Activated T-helper 1 cell treated with anti-CD3 and anti-CD28 coated beads, Interleukin-12 subunit alpha, Interleukin-12 subunit beta, Interleukin-2, Interleukin-4 antibody, amounts not matched to agents 30 ng/mL and 10 ng/mL and 1 ng/mL, durations not matched to agents 14 hours and 24 hours and 36 hours (primary cell): ENCODE results near the gene AMPH. TPM values are rescaled to one million over a fixed set of nuclear protein-coding genes. Genes with fewer than 3 reads are reported as not detected.
"Not testable (repeated sequence)": the region's sequence is repeated elsewhere in the genome, so short reads cannot be mapped to it uniquely, and the experiment has no call there.

Experiments used
- DNase-seq: peaks from one replicate; pipeline ENCODE4 v3.0.0; 2021; ENCODE audit warnings: low spot score
- H3K27ac Mint-ChIP-seq: one replicate; pipeline ENCODE4 v1.8.0; 2021; ENCODE audit warnings: mild to moderate bottlenecking, mixed read lengths
- H3K27me3 Mint-ChIP-seq: one replicate; pipeline ENCODE4 v1.8.0; 2022; ENCODE audit warnings: mild to moderate bottlenecking, moderate library complexity, mixed read lengths; ENCODE audit not compliant: insufficient read depth
- H3K36me3 Mint-ChIP-seq: one replicate; pipeline ENCODE4 v1.8.0; 2021; ENCODE audit warnings: low read depth, mixed read lengths
- H3K4me1 Mint-ChIP-seq: one replicate; pipeline ENCODE4 v1.8.0; 2021; ENCODE audit warnings: low read depth, mixed read lengths
- H3K4me3 Mint-ChIP-seq: one replicate; pipeline ENCODE4 v1.8.0; 2021; ENCODE audit warnings: mild to moderate bottlenecking, moderate library complexity, mixed read lengths
- H3K9me3 Mint-ChIP-seq: one replicate; pipeline ENCODE4 v1.8.0; 2021; ENCODE audit warnings: mixed read lengths
- intact Hi-C: fragments of 100-400 bp; cut with micrococcal nuclease; formaldehyde crosslinking; loops from one replicate; pipeline ENCODE4 v1.15.1; 2024
- total RNA-seq: library from RNA; stranded (reverse); gene quantifications from 2 replicates; pipeline ENCODE4 v1.2.3, GENCODE V29; 2022

The AMPH gene
- total RNA-seq, 1 donor from 2014 or later, result not detected

DNA sequence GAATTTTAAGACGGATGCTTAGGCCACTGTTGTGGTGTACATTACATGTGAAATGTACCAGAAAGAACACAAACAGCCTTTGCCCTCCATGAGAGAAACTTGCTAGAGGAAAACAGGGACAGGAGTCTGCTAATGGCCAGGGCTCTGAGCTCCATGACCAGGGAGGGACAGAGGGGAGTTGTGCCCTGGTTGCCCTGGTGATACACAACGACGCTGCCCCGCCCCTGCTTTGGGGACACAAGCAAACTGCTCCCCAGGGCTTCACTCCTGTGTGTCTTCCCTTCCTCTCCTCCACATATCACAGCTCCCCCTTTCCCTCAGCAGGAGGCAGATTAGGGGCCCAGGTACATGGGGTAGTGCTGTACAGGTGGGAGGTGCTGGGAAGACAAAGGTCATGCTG is 36.2 kb downstream of the AMPH start:
- Mint-ChIP-seq H3K4me1 (no peaks in the 10 kb centered on the region), H3K27me3 (peaks cover 5% of the 10 kb centered on the region), H3K9me3 (no peaks in the 10 kb centered on the region), H3K27ac (no peak overlapping the region), H3K36me3 (no peaks in the 10 kb centered on the region), H3K4me3 (no peak overlapping the region)
- intact Hi-C loops, result no loop called here
- DNase-seq, result no peak

DNA sequence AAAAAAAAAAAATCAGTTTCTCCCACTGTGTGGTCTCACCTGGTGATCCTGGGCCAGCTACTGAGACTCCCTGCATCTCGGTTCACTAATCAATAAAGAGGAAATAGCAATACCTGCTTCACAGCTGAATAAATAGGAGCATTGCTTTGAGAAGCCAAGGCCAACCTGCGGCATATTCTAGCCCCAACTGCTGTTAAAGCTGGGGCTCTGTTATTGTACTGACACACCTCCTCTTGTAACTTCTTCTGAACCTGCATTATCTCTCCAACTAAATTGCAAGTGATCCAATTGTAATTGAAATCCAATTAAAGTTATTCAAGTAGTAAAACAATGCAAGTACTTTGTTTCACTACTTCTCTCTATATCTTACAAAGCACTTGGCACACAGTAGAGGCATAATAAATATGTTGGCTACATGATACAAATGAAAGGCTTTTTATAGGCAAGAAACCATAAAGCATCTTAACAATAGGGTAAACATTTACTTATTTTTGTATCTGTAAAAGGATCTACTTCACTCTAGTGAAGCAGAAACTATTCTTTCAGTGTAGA is 38.4 kb downstream of the AMPH start:
- H3K4me1 Mint-ChIP-seq, result no peaks in the 10 kb centered on the region
- peaks cover 5% of the 10 kb centered on the region for H3K27me3 Mint-ChIP-seq
- DNase-seq, result no peak
- H3K4me3 Mint-ChIP-seq, result no peak overlapping the region
- H3K27ac Mint-ChIP-seq, result no peak overlapping the region
- H3K9me3 Mint-ChIP-seq, result no peaks in the 10 kb centered on the region
- no peaks in the 10 kb centered on the region for H3K36me3 Mint-ChIP-seq
- intact Hi-C loops, result no loop called here

GRCh38 chr7:38585572-38586354 is 45.4 kb downstream of the AMPH start:
- peaks cover 7% of the 10 kb centered on the region for H3K27me3 Mint-ChIP-seq
- no peak overlapping the region for H3K4me3 Mint-ChIP-seq
- no peak overlapping the region for H3K27ac Mint-ChIP-seq
- intact Hi-C loops, result no loop called here
- no peaks in the 10 kb centered on the region for H3K4me1 Mint-ChIP-seq
- no peaks in the 10 kb centered on the region for H3K36me3 Mint-ChIP-seq
- H3K9me3 Mint-ChIP-seq, result no peaks in the 10 kb centered on the region
- DNase-seq, result no peak

- Mint-ChIP-seq H3K9me3 (no peaks in the 10 kb centered on the region), H3K4me1 (no peaks in the 10 kb centered on the region), H3K27ac (no peak overlapping the region), H3K4me3 (no peak overlapping the region), H3K36me3 (no peaks in the 10 kb centered on the region), H3K27me3 (peaks cover 4% of the 10 kb centered on the region)
- intact Hi-C loops, result no loop called here
- no peak for DNase-seq
Measured at GRCh38 chr7:38584443-38585210, 46.5 kb downstream of the AMPH start.

- H3K4me1 Mint-ChIP-seq, result no peaks in the 10 kb centered on the region
- no peak for DNase-seq
- intact Hi-C loops, result no loop called here
- H3K4me3 Mint-ChIP-seq, result no peak overlapping the region
- H3K27ac Mint-ChIP-seq, result no peak overlapping the region
- H3K9me3 Mint-ChIP-seq, result peaks cover 9% of the 10 kb centered on the region
- peaks cover 4% of the 10 kb centered on the region for H3K27me3 Mint-ChIP-seq
- no peaks in the 10 kb centered on the region for H3K36me3 Mint-ChIP-seq
Measured at GRCh38 chr7:38580485-38580884, 50.7 kb downstream of the AMPH start.

- DNase-seq, result no peak
- intact Hi-C loops, result no loop called here
- H3K27ac Mint-ChIP-seq, result no peak overlapping the region
- H3K27me3 Mint-ChIP-seq, result peaks cover 3% of the 10 kb centered on the region
- no peaks in the 10 kb centered on the region for H3K36me3 Mint-ChIP-seq
- no peaks in the 10 kb centered on the region for H3K4me1 Mint-ChIP-seq
- H3K4me3 Mint-ChIP-seq, result no peak overlapping the region
- H3K9me3 Mint-ChIP-seq, result peaks cover 12% of the 10 kb centered on the region
Measured at GRCh38 chr7:38574086-38574485, 57.1 kb downstream of the AMPH start.

DNA sequence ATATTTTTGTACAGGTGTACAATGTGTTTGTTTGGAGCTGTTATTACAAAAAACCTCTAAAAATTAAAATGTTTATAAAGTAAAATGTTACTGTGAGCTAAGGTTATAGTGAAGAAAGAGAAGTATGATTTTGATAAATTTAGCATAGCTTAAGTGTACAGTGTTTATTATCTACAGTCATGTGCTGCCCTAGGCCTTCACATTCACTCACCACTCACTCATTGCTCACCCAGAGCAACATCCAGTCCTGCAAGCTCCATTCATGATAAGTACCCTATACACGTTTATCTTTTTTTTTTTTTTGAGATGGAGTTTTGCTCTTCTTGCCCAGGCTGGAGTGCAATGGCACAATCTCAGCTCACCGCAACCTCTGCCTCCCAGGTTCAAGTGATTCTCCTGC is 59.6 kb downstream of the AMPH start:
- H3K4me1 Mint-ChIP-seq, H3K4me3 Mint-ChIP-seq, DNase-seq, H3K27ac Mint-ChIP-seq, H3K27me3 Mint-ChIP-seq, H3K36me3 Mint-ChIP-seq, intact Hi-C loops: not testable (repeated sequence)
- peaks cover 12% of the 10 kb centered on the region for H3K9me3 Mint-ChIP-seq

- Mint-ChIP-seq H3K9me3 (no peaks in the 10 kb centered on the region), H3K27me3 (peaks cover 7% of the 10 kb centered on the region), H3K36me3 (no peaks in the 10 kb centered on the region), H3K4me3 (no peak overlapping the region), H3K27ac (no peak overlapping the region), H3K4me1 (no peaks in the 10 kb centered on the region)
- intact Hi-C loops, result no loop called here
- DNase-seq, result no peak
Measured at GRCh38 chr7:38568497-38568896, 62.7 kb downstream of the AMPH start.

DNA sequence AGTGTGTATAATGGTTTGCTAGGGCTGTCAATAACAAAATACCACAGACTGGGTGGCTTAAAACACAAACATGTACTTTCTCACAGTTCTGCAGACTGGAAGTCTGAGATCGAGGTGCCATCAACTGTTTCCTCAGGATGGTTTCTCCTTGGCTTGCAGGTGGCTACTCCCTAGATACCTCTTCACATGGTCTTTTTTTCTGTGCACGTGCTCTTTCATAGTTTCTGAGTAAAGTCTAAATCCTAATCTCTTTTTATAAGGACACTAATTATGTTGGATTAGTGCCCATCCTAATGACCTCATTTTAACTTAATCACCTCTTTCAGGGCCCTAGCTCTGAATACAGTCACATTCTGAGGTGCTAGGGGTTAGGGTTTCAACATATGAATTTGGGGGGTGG is 65.9 kb downstream of the AMPH start:
- Mint-ChIP-seq H3K36me3 (no peaks in the 10 kb centered on the region), H3K27me3 (peaks cover 5% of the 10 kb centered on the region), H3K9me3 (no peaks in the 10 kb centered on the region), H3K27ac (no peak overlapping the region), H3K4me3 (no peak overlapping the region), H3K4me1 (no peaks in the 10 kb centered on the region)
- no peak for DNase-seq
- intact Hi-C loops, result no loop called here

- intact Hi-C loops, result no loop called here
- DNase-seq, result no peak
- Mint-ChIP-seq H3K27me3 (peaks cover 5% of the 10 kb centered on the region), H3K27ac (no peak overlapping the region), H3K4me1 (no peaks in the 10 kb centered on the region), H3K4me3 (no peak overlapping the region), H3K36me3 (no peaks in the 10 kb centered on the region), H3K9me3 (no peaks in the 10 kb centered on the region)
Measured at GRCh38 chr7:38563741-38564140, 67.4 kb downstream of the AMPH start.

- H3K27me3 Mint-ChIP-seq, result peaks cover under 1% of the 10 kb centered on the region
- no peaks in the 10 kb centered on the region for H3K4me1 Mint-ChIP-seq
- no peak for DNase-seq
- intact Hi-C loops, result no loop called here
- no peaks in the 10 kb centered on the region for H3K9me3 Mint-ChIP-seq
- H3K36me3 Mint-ChIP-seq, result no peaks in the 10 kb centered on the region
- no peak overlapping the region for H3K4me3 Mint-ChIP-seq
- H3K27ac Mint-ChIP-seq, result no peak overlapping the region
Measured at GRCh38 chr7:38561166-38561565, 70.0 kb downstream of the AMPH start.

GRCh38 chr7:38558761-38559345 is 72.3 kb downstream of the AMPH start:
- no peak for DNase-seq
- Mint-ChIP-seq H3K27ac (no peak overlapping the region), H3K9me3 (no peaks in the 10 kb centered on the region), H3K4me1 (no peaks in the 10 kb centered on the region), H3K36me3 (no peaks in the 10 kb centered on the region), H3K27me3 (no peaks in the 10 kb centered on the region), H3K4me3 (no peak overlapping the region)
- intact Hi-C loops, result no loop called here

DNA sequence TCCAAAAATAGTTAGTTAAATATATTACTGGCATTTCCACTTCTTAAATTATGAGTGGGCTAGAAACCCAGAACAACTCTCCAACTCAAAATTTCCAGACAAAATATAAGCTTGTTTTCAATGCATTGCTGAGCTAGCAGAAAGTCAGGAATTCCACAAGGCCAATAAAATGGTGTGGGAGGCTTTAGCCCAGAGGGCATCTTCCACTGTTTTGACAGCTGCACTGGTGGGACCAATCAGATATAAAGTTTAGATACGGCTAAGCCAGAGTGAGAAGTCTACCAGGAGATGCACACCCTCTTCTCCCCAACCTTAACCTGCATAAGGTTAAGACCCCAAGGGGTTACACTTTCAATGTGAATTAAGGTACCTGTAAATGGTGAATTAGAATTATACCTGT is 76.6 kb downstream of the AMPH start:
- intact Hi-C loops, result no loop called here
- H3K27me3 Mint-ChIP-seq, result no peaks in the 10 kb centered on the region
- no peaks in the 10 kb centered on the region for H3K9me3 Mint-ChIP-seq
- H3K4me3 Mint-ChIP-seq, result no peak overlapping the region
- no peak overlapping the region for H3K27ac Mint-ChIP-seq
- no peaks in the 10 kb centered on the region for H3K36me3 Mint-ChIP-seq
- no peaks in the 10 kb centered on the region for H3K4me1 Mint-ChIP-seq
- no peak for DNase-seq
